CD4-positive, alpha-beta T cell treated with Interleukin-17A for 1 hour (primary cell): Measurements from ENCODE around the gene CTIF.

ENCODE experiments used
- DNase-seq: peaks from one replicate; pipeline ENCODE4 v3.0.0-alpha.2; 2020

Gene CTIF

GRCh38 chr18:48623468-48624235, 84.8 kb downstream of the CTIF start:
- DNase-seq: no peak

- no peak for DNase-seq
These were observed 86.0 kb downstream of the CTIF start for GRCh38 chr18:48624856-48625255.

- DNase-seq: no peak
These were observed 88.4 kb downstream of the CTIF start for GRCh38 chr18:48627216-48627615.

DNA sequence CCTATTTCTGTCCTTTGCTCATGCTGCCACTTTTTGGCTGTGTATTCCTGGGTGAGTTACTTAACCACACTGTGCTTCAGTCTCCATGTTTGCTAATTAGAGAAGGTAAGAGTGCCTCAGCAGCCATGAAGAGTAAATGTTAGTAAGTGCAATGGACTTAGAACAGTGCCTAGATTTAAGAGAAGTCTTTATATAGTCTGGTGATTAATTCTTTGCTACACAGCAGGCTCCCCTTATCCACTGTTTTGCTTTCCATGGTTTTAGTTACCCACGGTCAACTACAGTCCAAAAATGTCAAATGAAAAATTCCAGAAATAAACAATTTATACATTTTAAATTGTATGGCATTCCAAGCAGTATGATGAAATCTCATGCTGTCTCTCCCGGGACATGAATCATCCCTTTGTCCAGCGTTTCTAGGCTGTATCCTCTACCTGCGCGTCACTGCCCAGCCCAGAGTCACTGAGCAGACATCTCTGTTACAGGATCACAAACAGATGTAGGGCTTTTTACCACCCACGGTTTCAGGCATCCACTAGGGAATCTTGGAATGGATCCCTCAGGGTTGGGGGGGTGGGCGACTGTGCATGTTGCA, 91.0 kb downstream of the CTIF start:
- no peak for DNase-seq

- DNase-seq: no peak
These were observed 93.0 kb downstream of the CTIF start for GRCh38 chr18:48631851-48632250.

GRCh38 chr18:48632676-48633257, 93.9 kb downstream of the CTIF start:
- DNase-seq: no peak

- no peak for DNase-seq
These were observed 95.7 kb downstream of the CTIF start for GRCh38 chr18:48634491-48634890.

DNA sequence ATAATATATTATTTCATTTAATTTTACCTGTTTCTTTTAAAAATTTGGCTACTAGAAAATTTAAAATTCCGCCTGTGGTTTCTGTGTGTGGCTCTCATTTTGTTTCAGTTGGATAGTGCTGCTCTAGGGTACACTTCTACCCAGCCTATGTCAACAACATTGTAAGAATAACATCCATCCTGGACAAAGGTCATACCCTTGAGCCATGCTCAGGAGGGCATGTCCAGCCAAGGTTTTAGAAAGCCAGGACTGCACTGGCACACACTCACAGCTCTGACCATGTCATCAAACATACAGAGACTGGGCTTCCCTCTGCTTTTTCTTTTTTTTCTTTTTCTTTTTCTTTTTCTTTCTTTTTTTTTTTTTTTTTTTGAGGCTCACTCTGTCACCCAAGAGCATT, 96.1 kb downstream of the CTIF start:
- no peak for DNase-seq

- DNase-seq: no peak
These were observed 97.0 kb downstream of the CTIF start for GRCh38 chr18:48635806-48636205.

GRCh38 chr18:48636436-48636835, 97.6 kb downstream of the CTIF start:
- no peak for DNase-seq

DNA sequence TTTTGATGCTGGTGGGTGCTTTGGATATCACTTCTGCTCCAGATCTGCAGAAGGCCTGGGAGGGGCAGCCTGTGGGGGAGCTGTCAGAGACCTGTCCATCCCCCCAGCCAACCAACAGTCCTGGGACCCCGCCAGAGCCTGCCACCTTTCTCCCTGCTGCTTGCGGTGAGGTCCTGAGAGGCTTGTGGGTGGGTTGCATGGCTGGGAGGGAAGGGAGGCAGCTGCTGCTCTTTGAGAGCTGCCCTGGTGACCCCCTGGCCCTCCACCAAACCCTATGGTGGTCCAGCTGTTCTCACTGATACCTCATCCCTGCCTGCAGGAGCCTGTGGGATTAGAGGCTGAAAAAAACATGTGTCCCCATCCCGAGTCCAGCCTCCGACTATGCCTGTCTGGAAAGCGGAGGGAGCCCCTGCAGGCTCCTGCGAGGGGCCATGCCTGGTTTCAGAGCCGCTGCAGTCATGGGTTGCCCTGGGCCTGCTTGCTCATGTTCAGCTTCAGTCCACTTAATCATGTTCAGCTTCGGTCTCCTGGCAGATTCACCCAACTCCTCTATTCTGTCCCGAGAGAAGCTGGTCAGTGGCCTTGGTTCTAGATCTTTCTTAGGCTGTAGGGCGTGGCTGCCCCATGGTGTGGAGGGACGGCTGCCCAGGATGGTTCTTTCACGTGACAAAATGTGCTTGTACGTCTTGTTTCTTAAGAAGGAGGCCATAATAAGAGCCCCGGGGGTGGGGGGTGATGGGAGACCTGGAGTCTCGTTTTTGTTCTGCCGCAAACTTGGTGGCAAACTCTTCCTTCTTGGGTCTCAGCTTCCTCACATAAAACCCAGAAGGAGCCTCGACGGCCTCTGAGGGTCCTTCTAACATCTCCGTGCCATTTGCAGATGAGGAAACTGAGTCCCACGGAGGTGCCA, 98.5 kb downstream of the CTIF start:
- no peak for DNase-seq

- DNase-seq: no peak
These were observed 99.6 kb downstream of the CTIF start for GRCh38 chr18:48638451-48638850.

- DNase-seq: no peak
These were observed 100.3 kb downstream of the CTIF start for GRCh38 chr18:48638896-48639771.

DNA sequence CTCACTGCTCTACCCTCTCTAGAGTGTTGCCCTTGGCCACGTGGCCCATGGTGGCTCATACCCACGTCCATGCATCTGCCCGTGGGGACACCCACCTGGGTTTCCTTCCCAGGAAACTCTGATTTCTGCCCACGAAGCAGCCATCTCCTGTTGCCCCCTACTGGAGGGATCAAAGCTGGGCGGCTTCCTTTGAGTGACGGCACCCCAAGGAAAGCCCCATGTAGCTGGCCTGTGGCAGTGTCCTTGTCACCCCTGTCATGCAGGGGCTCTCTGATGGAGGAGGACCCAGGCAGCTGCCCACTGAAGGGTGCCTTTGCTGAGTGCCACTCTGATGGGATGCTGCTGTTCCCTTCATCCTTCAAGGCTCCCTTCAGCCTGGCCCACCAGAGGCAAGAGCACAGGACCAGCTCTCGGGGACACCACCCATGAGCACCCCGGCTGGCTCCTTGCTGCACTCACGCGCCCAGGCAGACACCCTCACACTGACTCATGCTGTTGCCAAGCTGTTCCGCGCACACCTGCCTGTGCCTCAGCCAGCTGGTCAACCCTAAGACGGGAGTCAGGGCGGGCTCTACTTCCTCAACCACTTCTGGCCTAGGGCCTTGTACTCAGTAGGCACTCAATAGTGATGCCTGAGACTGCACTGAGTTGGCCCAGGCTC, 101.1 kb downstream of the CTIF start:
- DNase-seq: no peak

GRCh38 chr18:48640566-48641270, 101.9 kb downstream of the CTIF start:
- no peak for DNase-seq

DNA sequence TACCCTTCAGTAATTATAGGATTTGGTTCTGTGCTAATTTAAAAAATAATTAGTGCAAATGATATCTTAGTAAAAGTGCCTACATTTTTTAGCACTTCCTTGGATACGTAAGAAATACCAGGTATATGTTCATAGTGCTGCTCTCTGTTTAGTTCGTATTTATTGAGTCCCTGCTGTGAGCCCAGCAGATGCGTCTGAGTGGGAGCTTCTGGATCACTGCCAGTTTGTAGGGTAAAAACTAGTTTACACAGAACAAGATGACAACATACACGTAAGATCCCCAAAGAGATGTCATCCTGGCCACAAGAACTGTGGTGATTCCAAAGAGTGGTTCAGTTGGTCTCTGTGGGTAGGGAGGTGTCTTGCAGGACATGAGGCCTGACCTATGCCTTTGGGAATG, 103.2 kb downstream of the CTIF start:
- no peak for DNase-seq

DNA sequence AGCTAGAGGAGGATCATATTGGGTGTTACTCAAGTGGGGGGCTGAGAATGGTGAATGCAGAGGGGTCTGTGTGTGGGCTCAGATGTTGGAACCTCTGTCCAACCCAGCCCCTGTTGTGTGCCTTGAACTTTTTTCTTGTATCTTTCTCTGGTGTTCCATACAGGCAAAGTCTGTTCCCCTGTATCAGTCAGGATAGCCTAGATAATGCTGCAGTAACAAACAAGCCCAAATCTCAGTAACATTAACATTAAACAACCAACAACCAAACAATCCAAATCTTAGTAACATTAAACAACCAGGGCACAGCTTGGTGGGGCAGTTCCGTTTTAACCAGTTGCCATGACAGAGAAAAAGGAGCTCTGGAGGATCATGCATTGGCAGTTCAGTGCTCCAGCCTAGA, 103.7 kb downstream of the CTIF start:
- no peak for DNase-seq

- no peak for DNase-seq
These were observed 104.4 kb downstream of the CTIF start for GRCh38 chr18:48643262-48643661.

- no peak for DNase-seq
These were observed 105.2 kb downstream of the CTIF start for GRCh38 chr18:48644029-48644428.

- no peak for DNase-seq
These were observed 106.7 kb downstream of the CTIF start for GRCh38 chr18:48645427-48646002.

DNA sequence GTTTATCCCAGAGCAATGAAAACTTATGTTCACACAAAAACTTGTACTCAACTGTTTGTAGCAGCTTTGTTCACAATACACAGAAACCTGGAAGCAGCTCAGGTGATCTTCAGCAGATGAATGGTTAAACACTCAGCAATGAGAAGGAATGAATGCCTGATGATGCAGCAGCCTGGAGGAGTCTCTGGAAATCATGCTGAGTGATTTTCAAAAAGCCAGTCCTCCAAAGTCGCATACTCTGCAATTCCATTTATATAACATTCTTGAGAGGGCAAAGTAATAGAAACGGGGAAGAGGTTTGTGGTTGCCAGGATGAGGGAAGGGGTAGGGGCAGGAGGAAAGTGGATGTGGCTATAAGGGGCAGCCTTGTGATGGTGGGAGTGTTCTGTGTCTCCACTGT, 108.1 kb downstream of the CTIF start:
- no peak for DNase-seq
